ENCODE measurements around the gene VTI1A. TPM values are rescaled to one million over a fixed set of nuclear protein-coding genes. Genes with fewer than 3 reads are reported as not detected.

VTI1A gene
- total and polyA plus RNA-seq, 2 of the 8 experiments (the other 6 are each of a cell fraction or from before 2014, with no cell fraction given), result 6.0 to 20.0 TPM

GRCh38 chr10:112751651-112752050, 304.6 kb downstream of the VTI1A start:
- ChIA-PET CTCF (ENCODE audit: partially characterized antibody) (interaction anchor here (4.1 kb wide), 1 partner anchor 30 kb away, joined by 17 read pairs; no protein-coding TSS in a partner anchor), POLR2A (ENCODE audit: partially characterized antibody) (no interaction called here)
- no peak overlapping the region for H2BK12ac ChIP-seq (ENCODE audit: low read depth, low read length)
- H3K9me3 ChIP-seq (ENCODE audit: insufficient read depth in 2 of 2, low read depth in 1 of 2, low read length in 1 of 2), result no peaks in the 10 kb centered on the region
- DNase-seq (ENCODE audit: low read depth in 1 of 2, low spot score in 2 of 2) (no peak), FAIRE-seq (peak; percentile 60)
- no peaks in the 10 kb centered on the region for H3K27me3 ChIP-seq (replicated peaks in 1 of 4; ENCODE audit: control insufficient read depth in 3 of 4, extremely low read depth in 1 of 4, insufficient read depth in 3 of 4, low read length in 3 of 4)
- H3K4me1 ChIP-seq (replicated peaks in 1 of 4; ENCODE audit: control insufficient read depth in 3 of 4, insufficient read depth in 4 of 4, low read length in 3 of 4), result no peaks in the 10 kb centered on the region
- H4K5ac ChIP-seq (ENCODE audit: insufficient read length, low read depth, low read length), result no peak overlapping the region
- H3K14ac ChIP-seq (ENCODE audit: insufficient read length), result no peak overlapping the region
- H3K9ac ChIP-seq (replicated peaks in 1 of 4; ENCODE audit: extremely low read depth in 1 of 4, low read depth in 3 of 4, low read length in 3 of 4), result no peak overlapping the region
- H3K56ac ChIP-seq (replicated peaks; ENCODE audit: insufficient read length, low read depth, low read length), result no peak overlapping the region
- H3K27ac ChIP-seq (ENCODE audit: low read depth, low read length), result no peak overlapping the region
- no peak overlapping the region for H3K23ac ChIP-seq (ENCODE audit: insufficient read length)
- H2BK20ac ChIP-seq (ENCODE audit: low read length), result no peak overlapping the region
- H4K8ac ChIP-seq (ENCODE audit: extremely low read depth, insufficient read depth, low read length), result no peak overlapping the region
- no peaks in the 10 kb centered on the region for H3K79me1 ChIP-seq (ENCODE audit: low read depth, low read length)
- no peak overlapping the region for H2BK120ac ChIP-seq (replicated peaks; ENCODE audit: low read depth, low read length)
- H3K4ac ChIP-seq (replicated peaks; ENCODE audit: insufficient read length, low read depth, low read length), result no peak overlapping the region
- WGBS, 2 experiments (ENCODE audit: extremely low coverage in 1 of 2, insufficient coverage in 1 of 2, insufficient read length in 1 of 2, insufficient replicate concordance in 2 of 2, low coverage in 1 of 2, low lambda C conversion rate in 2 of 2, missing lambda C conversion rate in 1 of 2), result 91% methylated on average over 3 of the region's 3 CpGs; no CpG with 5 or more reads in 1 of the 2 experiments
- no peak overlapping the region for H3K4me2 ChIP-seq (ENCODE audit: insufficient read depth in 1 of 2, low read depth in 2 of 2, low read length in 2 of 2)
- no peaks in the 10 kb centered on the region for H3K79me2 ChIP-seq (ENCODE audit: control insufficient read depth in 1 of 2, insufficient read depth in 2 of 2, low read length in 2 of 2)
- H3K4me3 ChIP-seq (ENCODE audit: extremely low read depth in 1 of 4, insufficient read depth in 2 of 4, low read depth in 3 of 4, low read length in 4 of 4), result no peak overlapping the region
- H2BK15ac ChIP-seq (ENCODE audit: low read length), result no peak overlapping the region
- no peaks in the 10 kb centered on the region for H4K20me1 ChIP-seq (replicated peaks in 1 of 2; ENCODE audit: control insufficient read depth in 1 of 2, insufficient read depth in 2 of 2, low read length in 2 of 2)
- H2AK5ac ChIP-seq (ENCODE audit: low read depth, low read length), result no peak overlapping the region
- no peak overlapping the region for H3K18ac ChIP-seq (ENCODE audit: extremely low read depth, low read length)
- no peak overlapping the region for H2BK5ac ChIP-seq (ENCODE audit: low read depth, low read length)
- H3K36me3 ChIP-seq (ENCODE audit: control insufficient read depth in 2 of 4, insufficient read depth in 4 of 4, low read length in 3 of 4), result no peaks in the 10 kb centered on the region
- H2AFZ ChIP-seq (ENCODE audit: low read length), result no peak overlapping the region
- no peaks in the 10 kb centered on the region for H3K23me2 ChIP-seq (ENCODE audit: low read depth, low read length)
- H4K91ac ChIP-seq (replicated peaks; ENCODE audit: insufficient read length, low read length), result no peak overlapping the region
- no peak for TF ChIP-seq EP300 (IDR thresholded peaks at IDR 0.05; ENCODE audit: borderline replicate concordance in 1 of 2, low read depth in 2 of 2, low read length in 2 of 2)
- no peak for TF ChIP-seq USF2 (IDR thresholded peaks at IDR 0.05; ENCODE audit: low read length)
